ENCODE measurements around the gene GP1BA.

The GP1BA gene

GRCh38 chr17:4938688-4939545 lies 6.8 kb downstream of the GP1BA start:
- DNase-seq (ENCODE audit: low spot score): no peak

GRCh38 chr17:4939546-4939795 lies 7.4 kb downstream of the GP1BA start:
- no peak for DNase-seq (ENCODE audit: low spot score)

- peak; percentile 99 for DNase-seq (ENCODE audit: low spot score)
These were observed 7.9 kb downstream of the GP1BA start, which contains the start of the genes RNF167 and SLC25A11 for GRCh38 chr17:4939796-4940554. TSS of gene RNF167 (plus strand) at chr17:4940268. CDS start at chr17:4940910, 642 bp downstream. TSS of gene SLC25A11 (minus strand) at chr17:4940046. CDS start at chr17:4939910, 136 bp downstream.

DNA sequence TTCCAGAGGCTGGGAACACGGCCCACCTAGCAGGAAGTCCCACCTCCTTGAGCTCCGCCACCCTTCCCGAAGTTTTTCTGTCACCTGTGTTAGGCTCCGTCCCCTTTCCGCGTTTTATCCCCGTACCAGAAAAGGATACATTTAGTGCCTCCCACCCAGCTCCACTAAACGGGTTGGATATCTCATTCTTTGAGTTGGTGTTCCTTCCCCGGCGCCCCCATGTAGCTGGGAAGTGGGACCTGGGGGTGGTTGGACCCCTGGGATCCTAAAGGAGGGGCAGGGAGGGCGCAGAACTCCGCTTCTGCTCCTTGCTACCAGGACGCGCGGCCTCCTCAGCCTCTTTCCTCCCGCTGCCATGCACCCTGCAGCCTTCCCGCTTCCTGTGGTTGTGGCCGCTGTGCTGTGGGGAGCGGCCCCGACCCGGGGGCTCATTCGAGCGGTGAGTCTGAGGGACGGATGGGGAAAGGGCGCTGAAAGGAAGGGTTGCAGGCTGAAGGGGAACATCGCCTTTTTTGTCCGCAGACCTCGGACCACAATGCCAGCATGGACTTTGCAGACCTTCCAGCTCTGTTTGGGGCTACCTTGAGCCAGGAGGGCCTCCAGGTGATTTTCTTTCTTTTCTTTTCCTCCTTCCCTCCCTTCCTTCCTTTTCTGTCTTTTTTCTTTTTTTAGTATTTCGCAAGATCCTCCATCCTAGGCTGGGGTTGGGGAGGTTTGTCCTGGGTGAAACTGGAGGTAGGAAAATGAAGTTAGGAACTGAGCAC lies 8.7 kb downstream of the GP1BA start:
- DNase-seq (ENCODE audit: low spot score): no peak

DNA sequence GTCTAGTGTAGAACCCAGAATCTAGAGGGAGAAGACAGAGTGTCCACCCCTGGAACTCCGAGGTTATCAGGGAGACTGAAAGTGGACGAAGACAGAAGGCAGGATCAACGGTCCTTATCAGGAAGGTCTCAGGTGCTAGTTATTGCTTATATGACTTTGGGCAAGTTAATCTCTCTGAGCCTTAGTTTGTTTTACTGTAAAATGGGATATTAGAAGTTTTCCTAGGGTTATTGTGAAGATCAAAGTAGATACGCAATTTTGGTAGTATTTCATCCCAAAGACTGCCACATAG lies 9.2 kb downstream of the GP1BA start:
- no peak for DNase-seq (ENCODE audit: low spot score)

- no peak for DNase-seq (ENCODE audit: low spot score)
These were observed 10.9 kb downstream of the GP1BA start for GRCh38 chr17:4942760-4943508.

DNA sequence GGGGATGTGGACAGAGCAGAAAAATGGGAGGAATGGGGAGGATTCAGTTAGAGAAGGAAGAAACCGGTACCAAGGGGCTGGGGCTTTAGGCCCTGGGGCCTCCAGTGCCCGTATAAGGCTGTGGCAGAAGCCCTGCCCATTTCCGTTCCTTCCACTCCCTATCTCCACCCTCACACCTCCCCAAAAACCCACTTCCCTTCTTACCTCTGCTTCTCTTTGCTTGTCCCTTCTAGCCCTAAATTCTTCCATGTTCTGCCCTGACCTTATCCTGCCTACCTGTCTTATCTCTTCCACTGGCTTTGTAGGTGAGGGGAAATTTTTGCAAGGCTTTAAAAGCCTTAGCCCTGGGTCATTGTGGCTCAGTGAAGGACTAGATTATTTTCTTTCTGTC lies 12.1 kb downstream of the GP1BA start:
- no peak for DNase-seq (ENCODE audit: low spot score)

GRCh38 chr17:4944554-4945175 lies 12.6 kb downstream of the GP1BA start:
- no peak for DNase-seq (ENCODE audit: low spot score)

GRCh38 chr17:4945176-4945943 lies 13.3 kb downstream of the GP1BA start:
- DNase-seq (ENCODE audit: low spot score): no peak

- no peak for DNase-seq (ENCODE audit: low spot score)
These were observed 13.8 kb downstream of the GP1BA start for GRCh38 chr17:4945944-4946280.

- no peak for DNase-seq (ENCODE audit: low spot score)
These were observed 14.4 kb downstream of the GP1BA start for GRCh38 chr17:4946312-4946976.

GRCh38 chr17:4947010-4947410 lies 14.9 kb downstream of the GP1BA start:
- no peak for DNase-seq (ENCODE audit: low spot score)

DNA sequence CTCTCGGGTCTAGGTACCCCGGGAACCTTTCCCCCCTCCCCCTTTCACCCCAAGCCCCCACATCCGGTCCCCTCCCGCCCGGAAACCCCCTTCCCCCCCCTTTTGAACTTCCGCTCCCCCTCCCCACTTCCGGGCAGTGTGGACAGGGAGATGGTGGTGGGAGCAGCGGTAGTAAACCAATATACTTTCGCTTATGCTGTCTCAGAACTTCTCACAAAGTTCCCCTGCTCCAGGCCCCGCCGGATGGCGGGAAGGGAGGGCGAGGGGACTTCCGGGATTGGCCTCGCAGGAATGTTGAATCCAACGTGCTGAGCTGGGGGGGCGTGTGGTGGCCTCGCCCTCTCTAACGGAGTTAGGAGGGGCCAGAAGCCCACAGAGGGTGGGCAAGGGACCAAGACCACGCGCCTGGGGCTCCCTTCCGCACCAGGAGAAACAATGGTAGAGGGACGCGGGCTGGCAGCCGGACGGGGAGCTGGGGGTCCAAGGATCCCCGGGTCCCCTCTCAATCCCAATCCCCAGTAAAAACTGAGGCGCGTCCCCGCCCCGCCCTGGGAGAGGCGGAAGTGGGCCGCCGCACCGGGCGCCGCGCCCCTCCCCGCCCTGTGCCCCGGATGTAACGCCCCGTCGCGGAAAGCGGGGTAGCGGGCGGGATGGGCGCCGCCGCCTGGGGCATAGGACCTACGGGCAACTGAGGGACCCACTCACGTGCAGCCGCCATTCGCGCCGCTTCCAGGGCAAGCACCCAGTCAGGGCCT lies 15.5 kb downstream of the GP1BA start:
- DNase-seq (ENCODE audit: low spot score): no peak

DNA sequence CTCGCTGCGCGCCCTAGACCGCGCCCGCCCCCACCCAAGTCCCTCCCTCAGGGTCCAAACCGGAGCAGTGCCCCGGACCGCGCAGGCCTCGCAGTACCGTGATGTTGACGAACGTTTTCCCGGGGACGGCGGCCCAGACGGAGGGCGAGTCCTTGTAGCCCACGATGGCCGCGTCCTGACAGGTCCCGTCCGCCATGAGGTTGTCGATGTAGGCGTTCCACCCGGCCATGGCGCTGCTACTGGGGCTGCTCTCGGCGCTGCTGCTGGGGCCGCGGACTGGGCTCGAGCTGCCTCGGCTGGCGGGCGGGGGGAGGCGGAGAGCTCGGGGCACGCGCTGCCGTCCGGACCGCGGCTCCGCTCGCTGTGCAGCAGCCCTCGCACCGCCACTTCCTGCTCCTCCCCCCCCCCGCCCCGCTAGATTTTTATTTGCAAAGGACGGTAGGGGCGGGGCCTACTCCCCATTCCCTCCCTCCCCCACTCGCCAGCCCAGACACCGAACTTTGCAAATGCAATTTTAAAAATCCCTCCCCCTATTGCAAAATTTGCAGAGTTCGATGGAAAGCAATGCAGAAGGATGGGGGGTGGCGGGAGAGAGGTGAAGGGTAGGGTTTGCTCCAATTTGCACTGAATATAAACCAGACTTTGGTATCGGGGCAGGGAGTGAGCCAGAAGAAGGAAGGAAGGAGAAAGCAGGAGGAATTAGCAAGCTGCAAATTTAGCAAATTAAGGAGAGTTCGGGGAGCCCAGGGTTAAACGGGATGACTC lies 16.3 kb downstream of the GP1BA start, which contains the start of gene PFN1:
TSS of gene PFN1 (minus strand) at position 365 of the 765 bp plus-strand sequence. CDS start at position 229, 136 bp downstream.
- DNase-seq (ENCODE audit: low spot score): peak; percentile 89

DNA sequence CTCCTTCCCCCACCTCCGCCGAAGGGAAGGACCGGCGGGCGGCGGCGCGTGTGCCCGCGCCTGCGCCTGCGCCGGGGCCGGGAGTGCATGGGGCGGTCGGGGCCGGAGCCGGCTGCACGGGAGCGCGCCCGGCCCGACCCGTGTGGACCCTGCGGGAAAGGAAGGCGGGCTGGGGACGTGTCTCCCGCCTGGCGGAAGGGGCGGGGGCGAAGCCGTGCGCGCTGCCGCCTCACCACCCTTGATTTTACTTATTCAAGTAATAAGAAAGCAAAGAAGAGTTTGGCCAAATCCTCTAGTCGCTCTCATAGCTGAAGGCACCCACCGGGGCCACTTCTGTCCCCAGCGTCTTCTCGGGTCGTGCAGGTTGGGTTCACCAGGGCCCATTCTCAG lies 16.8 kb downstream of the GP1BA start:
- peak; percentile 88 for DNase-seq (ENCODE audit: low spot score)

GRCh38 chr17:4949321-4950074 lies 17.4 kb downstream of the GP1BA start:
- no peak for DNase-seq (ENCODE audit: low spot score)

DNA sequence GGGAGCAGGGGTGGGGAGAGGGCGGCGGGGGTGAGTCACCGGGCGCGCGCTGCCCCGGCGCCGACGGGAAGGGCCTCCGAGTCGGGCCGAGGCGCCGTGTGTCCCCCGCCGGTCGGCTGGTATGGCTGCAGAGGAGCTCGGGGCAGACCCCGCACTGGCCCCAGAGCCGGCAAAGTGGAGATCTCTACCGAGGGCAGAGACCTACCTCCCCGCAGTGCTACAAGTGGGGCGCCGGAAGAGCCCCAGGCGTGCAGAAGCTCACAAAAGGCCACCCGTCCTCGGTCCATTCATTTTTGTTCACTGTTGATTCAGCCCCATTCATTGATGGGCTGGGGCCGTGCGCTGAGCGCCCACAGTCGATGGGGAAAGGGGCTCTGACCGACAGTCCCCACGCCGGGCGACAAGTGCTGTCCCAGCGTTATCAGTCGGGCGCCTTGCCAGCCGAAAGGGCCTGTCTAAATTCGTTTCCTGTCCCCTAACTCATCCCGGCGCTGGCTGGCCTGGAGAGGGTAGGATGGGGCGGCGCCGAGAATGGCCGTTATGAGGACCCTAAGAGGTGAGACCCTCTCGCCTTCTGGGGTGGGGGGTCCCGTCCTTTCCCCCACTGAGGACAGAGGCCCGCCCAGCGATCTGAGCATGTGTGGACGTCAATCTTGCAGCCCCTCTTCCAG lies 18.1 kb downstream of the GP1BA start:
- DNase-seq (ENCODE audit: low spot score): no peak

Data from putamen (tissue), 1 donor.